Large intestine (tissue), 3 donors: ENCODE data around the gene FBXL13. TPM values are rescaled to one million over a fixed set of nuclear protein-coding genes. Genes with fewer than 3 reads are reported as not detected.
"Not testable (repeated sequence)": the region's sequence is repeated elsewhere in the genome, so short reads cannot be mapped to it uniquely, and the experiment has no call there.

Source experiments
- DNase-seq, 2 donors: peaks; one replicate each; pipeline versions ENCODE4 v3.0.0 to v3.0.0-alpha.2; 2013
- H3K27ac ChIP-seq: one replicate; pipeline ENCODE4 v1.5.1; 2013; ENCODE audit warnings: low read length
- H3K27me3 ChIP-seq: 2 replicates; pipeline ENCODE4 v1.6.1; 2013; ENCODE audit warnings: low read length; ENCODE audit not compliant: control insufficient read depth, insufficient read depth
- H3K36me3 ChIP-seq: 2 replicates; pipeline ENCODE4 v1.6.1; 2013; ENCODE audit warnings: low read length; ENCODE audit not compliant: control insufficient read depth, insufficient read depth
- H3K4me1 ChIP-seq: one replicate; pipeline ENCODE4 v1.6.1; 2013; ENCODE audit warnings: low read length; ENCODE audit not compliant: control insufficient read depth, insufficient read depth
- H3K4me3 ChIP-seq: one replicate; pipeline ENCODE4 v1.5.1; 2013; ENCODE audit warnings: low read length
- H3K9me3 ChIP-seq: one replicate; pipeline ENCODE4 v1.6.1; 2013; ENCODE audit warnings: mild to moderate bottlenecking, low read depth, low read length, moderate library complexity; ENCODE audit not compliant: control insufficient read depth
- WGBS: methylation state at CpG from one replicate; pipeline ENCODE4 v1.1.5; 2013; ENCODE audit warnings: low lambda C conversion rate; ENCODE audit not compliant: insufficient coverage; 5-methylcytosine and 5-hydroxymethylcytosine counted together
- polyA plus RNA-seq: library from polyadenylated mRNA; unstranded; fragments of 120-200 nt; gene quantifications from one replicate; pipeline ENCODE4 v1.2.1, GENCODE V29; 2013

FBXL13 gene
- polyA plus RNA-seq, 1 donor: 0.70 TPM

DNA sequence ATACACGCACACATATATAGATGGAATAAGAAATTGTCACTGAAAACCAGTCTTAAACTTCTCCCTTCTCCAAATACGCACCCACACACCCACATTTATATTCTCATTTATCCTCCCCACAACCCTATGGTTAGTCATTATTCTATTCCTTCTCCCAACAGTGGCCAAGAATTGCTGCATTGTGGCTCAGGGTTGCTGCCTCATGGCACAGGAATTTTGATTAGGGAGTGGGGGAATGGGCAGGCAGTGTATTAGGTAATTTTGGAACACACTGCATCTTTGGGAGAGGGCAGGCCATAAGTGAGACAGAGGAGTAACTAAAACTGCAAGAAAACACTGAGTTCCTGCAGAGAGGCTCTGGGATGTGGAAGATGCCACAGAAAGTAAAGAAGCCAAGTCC is 38.6 kb upstream of the FBXL13 start:
- DNase-seq: no peak
- 100% methylated on average over 1 of the region's 2 CpGs for WGBS

GRCh38 chr7:103106703-103107070 is 32.1 kb upstream of the FBXL13 start:
- not testable (repeated sequence) for H3K4me1 ChIP-seq, H3K4me3 ChIP-seq, H3K27me3 ChIP-seq, H3K9me3 ChIP-seq, DNase-seq, H3K27ac ChIP-seq
- H3K36me3 ChIP-seq: peaks cover 16% of the 10 kb centered on the region
- no CpG with 5 or more reads among the region's 6 CpGs for WGBS

More for the DNA sequence above, 38.6 kb upstream of the FBXL13 start:
- Histone ChIP-seq H3K36me3 (peaks cover 27% of the 10 kb centered on the region), H3K27ac (no peak overlapping the region), H3K4me1 (no peaks in the 10 kb centered on the region), H3K4me3 (no peak overlapping the region), H3K9me3 (no peaks in the 10 kb centered on the region), H3K27me3 (no peaks in the 10 kb centered on the region)

GRCh38 chr7:103106005-103106702 is 31.6 kb upstream of the FBXL13 start:
- no CpG with 5 or more reads among the region's 12 CpGs for WGBS
- DNase-seq: no peak
- H3K4me3 ChIP-seq: no peak overlapping the region
- no peaks in the 10 kb centered on the region for H3K4me1 ChIP-seq
- no peak overlapping the region for H3K27ac ChIP-seq
- H3K36me3 ChIP-seq: peaks cover 17% of the 10 kb centered on the region
- no peaks in the 10 kb centered on the region for H3K9me3 ChIP-seq
- no peaks in the 10 kb centered on the region for H3K27me3 ChIP-seq

DNA sequence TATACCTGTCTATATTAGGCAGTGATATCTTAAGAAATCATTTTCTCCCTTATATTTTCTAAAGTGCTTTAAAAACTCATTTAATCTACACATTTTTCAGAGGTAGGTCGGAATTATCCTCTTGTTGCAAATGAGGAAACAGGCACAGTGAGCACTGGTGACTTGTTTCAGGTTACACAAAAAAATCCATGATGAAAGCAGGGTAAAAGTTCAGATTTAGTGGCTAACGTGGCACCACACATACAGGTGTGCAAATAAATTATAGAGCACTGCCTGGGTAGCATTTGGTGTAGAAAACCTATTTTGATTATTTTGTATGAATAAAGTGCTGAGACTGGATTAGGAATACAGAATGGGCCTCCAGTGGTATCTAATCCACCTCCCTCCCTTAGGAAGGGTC is 26.9 kb upstream of the FBXL13 start:
- H3K36me3 ChIP-seq: peaks cover 31% of the 10 kb centered on the region
- DNase-seq: no peak
- no peaks in the 10 kb centered on the region for H3K9me3 ChIP-seq
- H3K4me1 ChIP-seq: no peaks in the 10 kb centered on the region
- WGBS: 0% methylated on average over 1 of the region's 2 CpGs
- H3K4me3 ChIP-seq: no peak overlapping the region
- no peak overlapping the region for H3K27ac ChIP-seq
- H3K27me3 ChIP-seq: no peaks in the 10 kb centered on the region

- no peaks in the 10 kb centered on the region for H3K4me1 ChIP-seq
- DNase-seq: no peak
- H3K36me3 ChIP-seq: peaks cover 34% of the 10 kb centered on the region
- H3K27me3 ChIP-seq: no peaks in the 10 kb centered on the region
- no peak overlapping the region for H3K4me3 ChIP-seq
- 58% methylated on average over 3 of the region's 3 CpGs for WGBS
- no peak overlapping the region for H3K27ac ChIP-seq
- no peaks in the 10 kb centered on the region for H3K9me3 ChIP-seq
Observed at GRCh38 chr7:103100348-103100747, 25.8 kb upstream of the FBXL13 start.

GRCh38 chr7:103097041-103097440 is 22.4 kb upstream of the FBXL13 start:
- WGBS: no CpG with 5 or more reads among the region's 2 CpGs
- H3K4me1 ChIP-seq: no peaks in the 10 kb centered on the region
- no peak overlapping the region for H3K4me3 ChIP-seq
- no peak overlapping the region for H3K27ac ChIP-seq
- peaks cover 31% of the 10 kb centered on the region for H3K36me3 ChIP-seq
- no peaks in the 10 kb centered on the region for H3K27me3 ChIP-seq
- H3K9me3 ChIP-seq: no peaks in the 10 kb centered on the region
- DNase-seq: no peak

DNA sequence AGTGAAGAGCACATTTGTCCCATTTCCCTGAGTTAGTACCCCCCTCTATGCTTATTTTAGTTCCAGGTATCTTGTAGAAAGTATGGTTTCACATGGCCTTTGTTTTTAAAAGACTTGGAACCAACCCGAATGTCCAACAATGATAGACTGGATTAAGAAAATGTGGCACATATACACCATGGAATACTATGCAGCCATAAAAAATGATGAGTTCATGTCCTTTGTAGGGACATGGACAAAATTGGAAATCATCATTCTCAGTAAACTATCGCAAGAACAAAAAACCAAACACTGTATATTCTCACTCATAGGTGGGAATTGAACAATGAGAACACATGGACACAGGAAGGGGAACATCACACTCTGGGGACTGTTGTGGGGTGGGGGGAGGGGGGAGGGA is 21.0 kb upstream of the FBXL13 start:
- not testable (repeated sequence) for H3K4me1 ChIP-seq, H3K9me3 ChIP-seq, H3K27ac ChIP-seq, H3K4me3 ChIP-seq, H3K27me3 ChIP-seq, DNase-seq
- no CpG with 5 or more reads among the region's 2 CpGs for WGBS
- peaks cover 27% of the 10 kb centered on the region for H3K36me3 ChIP-seq

DNA sequence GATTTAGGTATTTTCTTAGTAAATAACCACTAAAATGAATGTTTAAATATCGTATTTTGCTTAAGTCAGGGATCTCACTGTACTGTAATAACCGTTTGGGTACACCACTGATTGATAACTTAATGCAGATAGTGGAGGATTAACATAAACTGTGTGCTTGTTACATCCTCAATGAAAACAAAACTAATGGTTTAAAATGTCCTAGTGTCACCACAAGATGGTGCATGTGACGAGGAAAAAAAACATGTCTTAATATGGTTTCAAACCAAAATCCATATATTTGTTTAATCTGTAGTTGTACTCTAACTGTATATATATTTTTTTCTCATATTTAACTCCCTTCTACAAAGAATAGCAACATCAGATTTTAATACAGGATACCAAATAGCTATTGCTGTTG is 19.5 kb upstream of the FBXL13 start:
- H3K4me3 ChIP-seq: no peak overlapping the region
- DNase-seq: no peak
- H3K27me3 ChIP-seq: no peaks in the 10 kb centered on the region
- H3K36me3 ChIP-seq: peaks cover 36% of the 10 kb centered on the region
- 70% methylated on average over 2 of the region's 3 CpGs for WGBS
- H3K27ac ChIP-seq: no peak overlapping the region
- no peaks in the 10 kb centered on the region for H3K4me1 ChIP-seq
- H3K9me3 ChIP-seq: no peaks in the 10 kb centered on the region

DNA sequence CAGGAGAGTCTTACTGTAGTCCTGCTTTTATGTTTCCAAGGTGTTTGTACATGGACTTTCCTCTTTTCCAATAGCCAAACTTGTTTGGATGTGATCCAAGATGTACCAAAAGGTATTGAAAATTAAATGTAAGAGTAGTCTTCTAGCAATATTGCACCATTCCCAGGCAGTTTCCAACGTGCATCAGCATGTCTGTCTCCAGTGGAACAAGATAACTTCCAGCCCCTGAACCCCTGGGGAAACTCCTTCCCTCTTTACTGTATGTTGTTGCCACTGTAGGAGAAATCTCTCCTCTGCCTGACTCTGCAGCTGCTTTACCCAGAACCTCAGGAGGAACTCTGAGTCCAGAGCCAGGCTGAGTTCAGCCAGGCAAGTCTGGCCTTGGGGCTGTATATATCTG is 18.8 kb upstream of the FBXL13 start:
- no peak overlapping the region for H3K27ac ChIP-seq
- peaks cover 41% of the 10 kb centered on the region for H3K36me3 ChIP-seq
- no peak overlapping the region for H3K4me3 ChIP-seq
- H3K9me3 ChIP-seq: no peaks in the 10 kb centered on the region
- H3K4me1 ChIP-seq: no peaks in the 10 kb centered on the region
- no peaks in the 10 kb centered on the region for H3K27me3 ChIP-seq
- no peak for DNase-seq
- WGBS: no CpG with 5 or more reads among the region's 1 CpG

- not testable (repeated sequence) for H3K27me3 ChIP-seq, H3K4me1 ChIP-seq, H3K27ac ChIP-seq, H3K4me3 ChIP-seq, DNase-seq, H3K9me3 ChIP-seq
- WGBS: no CpG with 5 or more reads among the region's 4 CpGs
- H3K36me3 ChIP-seq: peaks cover 40% of the 10 kb centered on the region
Observed at GRCh38 chr7:103092321-103092720, 17.7 kb upstream of the FBXL13 start.

DNA sequence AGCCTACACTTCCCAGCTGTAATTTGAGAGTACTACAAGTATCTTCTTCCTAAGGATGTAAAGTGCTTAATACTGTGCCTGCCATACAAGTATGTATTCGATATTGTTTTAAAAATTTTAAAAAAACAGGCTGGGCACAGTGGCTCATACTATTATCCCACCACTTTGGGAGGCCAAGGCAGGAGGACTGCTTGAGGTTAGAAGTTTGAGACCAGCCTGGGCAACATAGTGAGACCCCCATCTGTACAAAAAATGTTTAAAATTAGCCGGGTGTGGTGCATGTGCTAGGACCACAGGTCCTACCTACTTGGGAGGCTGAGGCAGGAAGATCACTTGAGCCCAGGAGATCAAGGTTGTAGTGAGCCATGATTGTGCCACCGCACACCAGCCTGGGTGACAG is 8.6 kb upstream of the FBXL13 start:
- WGBS: no CpG with 5 or more reads among the region's 3 CpGs
- peaks cover 36% of the 10 kb centered on the region for H3K36me3 ChIP-seq

More for the DNA sequence above, 8.6 kb upstream of the FBXL13 start:
- no peaks in the 10 kb centered on the region for H3K4me1 ChIP-seq
- DNase-seq: no peak
- no peak overlapping the region for H3K27ac ChIP-seq
- no peaks in the 10 kb centered on the region for H3K27me3 ChIP-seq
- no peaks in the 10 kb centered on the region for H3K9me3 ChIP-seq
- no peak overlapping the region for H3K4me3 ChIP-seq
